Measurements from ENCODE around the gene ZNF367.

DNA sequence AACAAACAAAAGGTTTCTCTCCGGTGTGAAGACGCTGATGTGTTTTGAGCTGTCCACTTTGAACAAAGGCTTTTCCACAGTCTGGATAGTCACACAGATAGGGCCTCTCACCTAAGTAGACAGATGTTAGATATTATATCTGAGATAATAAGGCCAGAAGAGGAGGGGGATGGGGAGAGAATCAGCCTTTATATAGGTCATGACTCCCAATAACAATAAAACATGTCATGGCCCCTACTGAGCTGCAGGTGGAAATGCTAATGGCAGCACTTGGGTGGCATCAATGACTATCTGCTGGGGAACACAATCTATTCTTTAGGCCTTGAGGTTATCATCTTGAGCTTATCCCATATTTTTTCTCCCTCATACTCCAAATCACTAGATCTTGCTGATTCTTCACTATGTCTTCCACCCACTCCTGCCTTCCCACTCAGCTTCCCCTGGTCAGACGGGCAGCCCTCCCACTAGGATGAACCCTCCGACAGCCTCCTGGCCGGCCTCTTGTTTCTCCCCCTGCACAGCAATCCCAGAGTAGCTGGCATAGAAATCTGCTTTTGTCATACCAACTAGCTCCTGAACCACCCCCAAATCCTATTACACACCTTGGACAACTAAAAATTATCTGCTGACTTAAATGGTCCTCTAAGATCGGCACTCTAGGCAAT lies 23.2 kb downstream of the ZNF367 start:
- TF ChIP-seq, protein P1, sequence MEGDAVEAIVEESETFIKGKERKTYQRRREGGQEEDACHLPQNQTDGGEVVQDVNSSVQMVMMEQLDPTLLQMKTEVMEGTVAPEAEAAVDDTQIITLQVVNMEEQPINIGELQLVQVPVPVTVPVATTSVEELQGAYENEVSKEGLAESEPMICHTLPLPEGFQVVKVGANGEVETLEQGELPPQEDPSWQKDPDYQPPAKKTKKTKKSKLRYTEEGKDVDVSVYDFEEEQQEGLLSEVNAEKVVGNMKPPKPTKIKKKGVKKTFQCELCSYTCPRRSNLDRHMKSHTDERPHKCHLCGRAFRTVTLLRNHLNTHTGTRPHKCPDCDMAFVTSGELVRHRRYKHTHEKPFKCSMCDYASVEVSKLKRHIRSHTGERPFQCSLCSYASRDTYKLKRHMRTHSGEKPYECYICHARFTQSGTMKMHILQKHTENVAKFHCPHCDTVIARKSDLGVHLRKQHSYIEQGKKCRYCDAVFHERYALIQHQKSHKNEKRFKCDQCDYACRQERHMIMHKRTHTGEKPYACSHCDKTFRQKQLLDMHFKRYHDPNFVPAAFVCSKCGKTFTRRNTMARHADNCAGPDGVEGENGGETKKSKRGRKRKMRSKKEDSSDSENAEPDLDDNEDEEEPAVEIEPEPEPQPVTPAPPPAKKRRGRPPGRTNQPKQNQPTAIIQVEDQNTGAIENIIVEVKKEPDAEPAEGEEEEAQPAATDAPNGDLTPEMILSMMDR (conservative IDR thresholded peaks at IDR 0.05; ENCODE audit: low read depth, low read length) = no peak
- no peak for TF ChIP-seq EZH2 (IDR thresholded peaks at IDR 0.05; ENCODE audit: low read length, unreplicated experiment)
- TF ChIP-seq EZH2phosphoT487 (IDR thresholded peaks at IDR 0.05; ENCODE audit: borderline replicate concordance, low read length) = no peak
